H9 (cell line): ENCODE data around the gene CSRP3. TPM values are rescaled to one million over a fixed set of nuclear protein-coding genes. Genes with fewer than 3 reads are reported as not detected.

Experiments used
- DNase-seq: peaks from one replicate; pipeline ENCODE4 v3.0.0-alpha.2; 2017
- H2AFZ ChIP-seq: one replicate; pipeline ENCODE4 v1.6.1; 2013; ENCODE audit warnings: mild to moderate bottlenecking, low read length, control low read depth, moderate library complexity
- H2AK5ac ChIP-seq: 2 replicates; pipeline ENCODE4 v1.6.1; 2013; ENCODE audit warnings: low read length, control low read depth, mixed read lengths; ENCODE audit not compliant: insufficient read length
- H2BK120ac ChIP-seq: one replicate; pipeline ENCODE4 v1.6.1; 2013; ENCODE audit warnings: low read depth, mild to moderate bottlenecking, low read length, control low read depth, inconsistent platforms; ENCODE audit not compliant: poor library complexity, severe bottlenecking
- H2BK12ac ChIP-seq: 2 replicates; pipeline ENCODE4 v1.6.1; 2013; ENCODE audit warnings: low read length, control low read depth, mixed read lengths, low read depth; ENCODE audit not compliant: insufficient read length
- H2BK15ac ChIP-seq: 2 replicates; pipeline ENCODE4 v1.6.1; 2013; ENCODE audit warnings: low read depth, low read length, control low read depth
- H2BK20ac ChIP-seq: one replicate; pipeline ENCODE4 v1.6.1; 2013; ENCODE audit warnings: low read depth, mild to moderate bottlenecking, low read length, control low read depth, inconsistent platforms; ENCODE audit not compliant: poor library complexity, severe bottlenecking
- H2BK5ac ChIP-seq: 2 replicates; pipeline ENCODE4 v1.6.1; 2013; ENCODE audit warnings: low read length, control low read depth, mixed read lengths; ENCODE audit not compliant: insufficient read length
- H3K14ac ChIP-seq: 2 replicates; pipeline ENCODE4 v1.6.1; 2013; ENCODE audit warnings: low read length, control low read depth; ENCODE audit not compliant: insufficient read depth
- H3K18ac ChIP-seq: 2 replicates; pipeline ENCODE4 v1.6.1; 2013; ENCODE audit warnings: low read depth, mild to moderate bottlenecking, mixed read lengths, low read length, control low read depth; ENCODE audit not compliant: insufficient read length
- H3K23ac ChIP-seq: 2 replicates; pipeline ENCODE4 v1.6.1; 2013; ENCODE audit warnings: low read length, control low read depth, mixed read lengths, low read depth; ENCODE audit not compliant: insufficient read length
- H3K23me2 ChIP-seq: 2 replicates; pipeline ENCODE4 v1.6.1; 2013; ENCODE audit warnings: low read depth, mild to moderate bottlenecking, mixed read lengths, low read length, control low read depth; ENCODE audit not compliant: insufficient read length, poor library complexity, severe bottlenecking
- H3K27ac ChIP-seq: 2 replicates; pipeline ENCODE4 v1.5.1; 2013; ENCODE audit warnings: low read length, control low read depth, mixed read lengths, low read depth; ENCODE audit not compliant: insufficient read length
- H3K27me3 ChIP-seq: 2 replicates; pipeline ENCODE4 v1.6.1; 2013; ENCODE audit warnings: low read length, control low read depth, inconsistent platforms; ENCODE audit not compliant: insufficient read depth
- H3K4ac ChIP-seq: 2 replicates; pipeline ENCODE4 v1.6.1; 2013; ENCODE audit warnings: low read depth, mild to moderate bottlenecking, control low read depth, inconsistent platforms, low read length, moderate library complexity
- H3K4me1 ChIP-seq: 2 replicates; pipeline ENCODE4 v1.6.1; 2013; ENCODE audit warnings: low read length, control low read depth, inconsistent platforms; ENCODE audit not compliant: insufficient read depth
- H3K4me2 ChIP-seq: 2 replicates; pipeline ENCODE4 v1.6.1; 2013; ENCODE audit warnings: low read length, control low read depth, mixed read lengths; ENCODE audit not compliant: insufficient read length, insufficient read depth
- H3K56ac ChIP-seq: 2 replicates; pipeline ENCODE4 v1.6.1; 2013; ENCODE audit warnings: low read depth, mild to moderate bottlenecking, mixed read lengths, low read length, control low read depth; ENCODE audit not compliant: insufficient read length
- H3K79me1 ChIP-seq: 2 replicates; pipeline ENCODE4 v1.6.1; 2013; ENCODE audit warnings: low read depth, mild to moderate bottlenecking, moderate library complexity, low read length, control low read depth, inconsistent platforms; ENCODE audit not compliant: insufficient read depth, poor library complexity, severe bottlenecking
- H3K79me2 ChIP-seq: 2 replicates; pipeline ENCODE4 v1.6.1; 2013; ENCODE audit warnings: low read length, control low read depth, inconsistent platforms; ENCODE audit not compliant: insufficient read depth
- H3K9ac ChIP-seq: 2 replicates; pipeline ENCODE4 v1.6.1; 2013; ENCODE audit warnings: low read length, control low read depth, mixed read lengths; ENCODE audit not compliant: insufficient read length; ENCODE audit errors: extremely low read depth
- H3K9me3 ChIP-seq: one replicate; pipeline ENCODE4 v1.6.1; 2013; ENCODE audit warnings: low read depth, low read length, inconsistent platforms; ENCODE audit not compliant: control insufficient read depth
- H3T11ph ChIP-seq: one replicate; pipeline ENCODE4 v1.6.1; 2013; ENCODE audit warnings: mild to moderate bottlenecking, low read length, control low read depth, inconsistent platforms
- H4K20me1 ChIP-seq: one replicate; pipeline ENCODE4 v1.6.1; 2013; ENCODE audit not compliant: control insufficient read depth, insufficient read length, insufficient read depth
- H4K5ac ChIP-seq: 2 replicates; pipeline ENCODE4 v1.6.1; 2013; ENCODE audit warnings: low read depth, mild to moderate bottlenecking, mixed read lengths, low read length, control low read depth; ENCODE audit not compliant: insufficient read length
- H4K8ac ChIP-seq: replicated peaks from 2 replicates; pipeline ENCODE4 v1.6.1; 2013; ENCODE audit warnings: low read length, control low read depth, mixed read lengths, low read depth; ENCODE audit not compliant: insufficient read length
- H4K91ac ChIP-seq: 2 replicates; pipeline ENCODE4 v1.6.1; 2013; ENCODE audit warnings: low read depth, mild to moderate bottlenecking, moderate library complexity, mixed read lengths, low read length, control low read depth; ENCODE audit not compliant: insufficient read length
- H3K27ac Mint-ChIP-seq, 3 experiments: 2 replicates in 2 of 3; 3 replicates in 1 of 3; pipeline ENCODE4 v1.8.0; 2020 to 2021; ENCODE audit warnings: mixed read lengths in 3 of 3, mild to moderate bottlenecking in 1 of 3, moderate library complexity in 1 of 3
- H3K27me3 Mint-ChIP-seq: 2 replicates; pipeline ENCODE4 v1.8.0; 2021; ENCODE audit warnings: low read depth, mild to moderate bottlenecking, moderate library complexity, mixed read lengths
- H3K36me3 Mint-ChIP-seq, 3 experiments: 2 replicates in 2 of 3; 3 replicates in 1 of 3; pipeline ENCODE4 v1.8.0; 2020 to 2021; ENCODE audit warnings: low read depth in 3 of 3, mixed read lengths in 3 of 3; ENCODE audit not compliant: insufficient read depth in 1 of 3
- H3K4me1 Mint-ChIP-seq, 2 experiments: 2 replicates each; pipeline ENCODE4 v1.8.0; 2020; ENCODE audit warnings: mixed read lengths in 2 of 2
- H3K4me3 Mint-ChIP-seq, 2 experiments: 2 replicates in 1 of 2; 3 replicates in 1 of 2; pipeline ENCODE4 v1.8.0; 2020 to 2021; ENCODE audit warnings: mild to moderate bottlenecking in 2 of 2, mixed read lengths in 2 of 2, moderate library complexity in 1 of 2
- H3K9me3 Mint-ChIP-seq, 2 experiments: 2 replicates in 1 of 2; 3 replicates in 1 of 2; pipeline ENCODE4 v1.8.0; 2020; ENCODE audit warnings: mild to moderate bottlenecking in 2 of 2, mixed read lengths in 2 of 2, moderate library complexity in 1 of 2
- WGBS: extraction: QIAGEN DNeasy Blood & Tissue Kit; methylation state at CpG from one replicate; pipeline ENCODE4 v1.1.7; 2013; ENCODE audit warnings: missing lambda C conversion rate, low lambda C conversion rate, mixed read lengths; ENCODE audit not compliant: insufficient read length; ENCODE audit errors: extremely low coverage; 5-methylcytosine and 5-hydroxymethylcytosine counted together
- total RNA-seq: library from RNA; stranded (reverse); gene quantifications from 2 replicates; pipeline ENCODE4 v1.2.1, GENCODE V29; 2021
- TF ChIP-seq, protein P1 (sequence below): fragments of 200-600 bp; sonication (generic); conservative IDR thresholded peaks from 3 replicates; pipeline ENCODE4 v1.8.0; 2021; ENCODE audit warnings: antibody characterized with exemption, mild to moderate bottlenecking

CSRP3 gene
- total RNA-seq, 1 experiment from 2014 or later, result not detected

DNA sequence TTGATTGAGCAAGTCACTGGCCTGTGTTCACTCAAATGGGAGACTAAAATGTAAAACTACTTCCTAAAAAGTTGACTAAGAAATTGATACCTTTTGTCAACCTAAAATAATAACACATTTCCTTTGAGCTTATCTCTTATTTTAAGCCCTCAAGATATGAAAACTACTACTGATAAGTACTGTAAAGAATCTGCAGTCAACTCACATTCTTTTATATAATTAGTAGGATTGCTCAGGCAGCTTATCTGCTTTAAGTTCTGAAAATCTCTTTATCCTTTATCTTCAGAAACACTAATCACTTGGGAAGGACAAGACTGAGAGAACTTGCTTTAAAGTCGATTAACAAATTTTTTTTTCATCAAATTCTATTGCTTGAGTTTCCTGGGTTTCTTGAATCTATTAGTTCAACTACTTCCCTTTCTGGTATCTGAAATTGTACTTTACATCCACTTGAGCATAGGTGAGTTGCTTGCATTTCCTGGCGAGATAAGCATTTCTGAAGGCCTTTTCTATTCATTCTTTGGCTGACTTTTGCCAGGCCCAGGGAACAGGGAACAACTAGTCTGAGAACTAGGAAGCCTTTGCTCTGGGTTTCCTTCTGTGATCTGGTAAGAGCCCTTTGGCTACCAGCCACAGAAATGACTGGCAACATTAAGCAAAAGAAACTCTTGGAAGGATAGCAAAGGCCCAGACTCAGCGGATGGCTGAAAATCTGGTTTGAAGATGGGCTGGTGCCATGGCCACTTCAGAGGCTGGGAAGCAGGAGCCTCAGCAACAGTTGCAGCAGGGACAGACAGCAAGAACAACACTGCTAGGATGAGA is 19.3 kb upstream of the CSRP3 start:
- H3K56ac ChIP-seq, result no peak overlapping the region
- no CpG with 5 or more reads among the region's 3 CpGs for WGBS
- no peaks in the 10 kb centered on the region for H3K79me2 ChIP-seq
- no peaks in the 10 kb centered on the region for H3K9me3 ChIP-seq
- H2BK20ac ChIP-seq, result no peak overlapping the region
- no peak overlapping the region for H2BK15ac ChIP-seq
- no peak overlapping the region for H3T11ph ChIP-seq
- H4K8ac ChIP-seq, result no peak overlapping the region
- no peak overlapping the region for H2BK5ac ChIP-seq
- no peak overlapping the region for H3K4ac ChIP-seq
- Mint-ChIP-seq H3K4me1 (peaks cover 0 to 7% of the 10 kb centered on the region in 2 experiments; a peak in 2 of 4 replicates), H3K27ac (no peak overlapping the region; a peak in 1 of 7 replicates), H3K9me3 (peaks cover 0 to 4% of the 10 kb centered on the region in 2 experiments; a peak in 1 of 5 replicates), H3K36me3 (peaks cover 6 to 25% (median 22%) of the 10 kb centered on the region in 3 experiments; a peak in 6 of 7 replicates), H3K27me3 (no peaks in the 10 kb centered on the region), H3K4me3 (no peak overlapping the region)
- no peaks in the 10 kb centered on the region for H4K20me1 ChIP-seq
- no peak overlapping the region for H3K23ac ChIP-seq
- H3K27ac ChIP-seq, result no peak overlapping the region
- no peak overlapping the region for H4K91ac ChIP-seq
- peaks cover 3% of the 10 kb centered on the region; the same call in 1 of the 2 replicates for H3K4me1 ChIP-seq
- no peak overlapping the region for H2BK120ac ChIP-seq
- no peak overlapping the region for H4K5ac ChIP-seq
- no peak overlapping the region for H2BK12ac ChIP-seq
- H3K9ac ChIP-seq, result no peak overlapping the region
- H3K27me3 ChIP-seq, result no peaks in the 10 kb centered on the region
- no peak overlapping the region for H3K14ac ChIP-seq
- TF ChIP-seq, protein P1, sequence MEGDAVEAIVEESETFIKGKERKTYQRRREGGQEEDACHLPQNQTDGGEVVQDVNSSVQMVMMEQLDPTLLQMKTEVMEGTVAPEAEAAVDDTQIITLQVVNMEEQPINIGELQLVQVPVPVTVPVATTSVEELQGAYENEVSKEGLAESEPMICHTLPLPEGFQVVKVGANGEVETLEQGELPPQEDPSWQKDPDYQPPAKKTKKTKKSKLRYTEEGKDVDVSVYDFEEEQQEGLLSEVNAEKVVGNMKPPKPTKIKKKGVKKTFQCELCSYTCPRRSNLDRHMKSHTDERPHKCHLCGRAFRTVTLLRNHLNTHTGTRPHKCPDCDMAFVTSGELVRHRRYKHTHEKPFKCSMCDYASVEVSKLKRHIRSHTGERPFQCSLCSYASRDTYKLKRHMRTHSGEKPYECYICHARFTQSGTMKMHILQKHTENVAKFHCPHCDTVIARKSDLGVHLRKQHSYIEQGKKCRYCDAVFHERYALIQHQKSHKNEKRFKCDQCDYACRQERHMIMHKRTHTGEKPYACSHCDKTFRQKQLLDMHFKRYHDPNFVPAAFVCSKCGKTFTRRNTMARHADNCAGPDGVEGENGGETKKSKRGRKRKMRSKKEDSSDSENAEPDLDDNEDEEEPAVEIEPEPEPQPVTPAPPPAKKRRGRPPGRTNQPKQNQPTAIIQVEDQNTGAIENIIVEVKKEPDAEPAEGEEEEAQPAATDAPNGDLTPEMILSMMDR, result no peak
- no peaks in the 10 kb centered on the region for H3K79me1 ChIP-seq
- no peak for DNase-seq
- no peak overlapping the region for H2AFZ ChIP-seq
- no peaks in the 10 kb centered on the region for H3K23me2 ChIP-seq
- H3K4me2 ChIP-seq, result no peak overlapping the region
- no peak overlapping the region for H2AK5ac ChIP-seq
- no peak overlapping the region for H3K18ac ChIP-seq
